Measurements from ENCODE around the gene TTC13. TPM values are rescaled to one million over a fixed set of nuclear protein-coding genes. Genes with fewer than 3 reads are reported as not detected.

The TTC13 gene
- total and polyA plus RNA-seq, 10 of the 15 experiments (the other 5 are each of a cell fraction or from before 2014, with no cell fraction given) = 5.8 to 30.8 (median 18.5) TPM

GRCh38 chr1:230978491-230979388 is at the start of gene TTC13, which contains the start of gene ARV1 (continued):
- TF ChIP-seq CTCF (IDR thresholded peaks at IDR 0.05 in 2 of 3, conservative IDR thresholded peaks at IDR 0.05 in 1 of 3; ENCODE audit: control insufficient read depth in 2 of 3, extremely low read depth in 1 of 3, insufficient read depth in 1 of 3, low read depth in 3 of 3, low read length in 3 of 3) (peak; percentile 56 to 80 (median 64); a peak in 4 of 6 replicates), MTA2 (IDR thresholded peaks at IDR 0.05; ENCODE audit: low read depth) (no peak), ZNF217 (IDR thresholded peaks at IDR 0.05) (no peak), MTA3 (IDR thresholded peaks at IDR 0.05; ENCODE audit: borderline replicate concordance, low read length) (no peak), LARP7 (IDR thresholded peaks at IDR 0.05) (peak; percentile 66; the same call in 1 of the 2 replicates), RELB (IDR thresholded peaks at IDR 0.05; ENCODE audit: low read depth) (peak; percentile 75), TCF12 (IDR thresholded peaks at IDR 0.05; ENCODE audit: low read depth, low read length) (0 out of 2 replicates have a peak, but pooled peaks have one; percentile 51), ZNF592 (IDR thresholded peaks at IDR 0.05) (0 out of 2 replicates have a peak, but pooled peaks have one; percentile 35), FOXK2 (IDR thresholded peaks at IDR 0.05) (no peak), SREBF1 (IDR thresholded peaks at IDR 0.05; ENCODE audit: low read length) (peak; percentile 74), RAD51 (IDR thresholded peaks at IDR 0.05) (no peak), PAX5 (IDR thresholded peaks at IDR 0.05; ENCODE audit: borderline replicate concordance, low read depth, low read length) (peak; percentile 57), IRF5 (IDR thresholded peaks at IDR 0.05; ENCODE audit: borderline replicate concordance) (no peak), NRF1 (conservative IDR thresholded peaks at IDR 0.05; ENCODE audit: low read depth, low read length) (peak; percentile 71), NFYA (IDR thresholded peaks at IDR 0.05; ENCODE audit: borderline replicate concordance, low read depth, low read length) (no peak), CREM (IDR thresholded peaks at IDR 0.05; ENCODE audit: low read depth) (peak; percentile 97), IKZF1 (conservative IDR thresholded peaks at IDR 0.05) (peak; percentile 99), PAX8 (IDR thresholded peaks at IDR 0.05) (no peak), ELK1 (IDR thresholded peaks at IDR 0.05; ENCODE audit: low read depth, low read length) (peak; percentile 97), BMI1 (IDR thresholded peaks at IDR 0.05; ENCODE audit: borderline replicate concordance) (no peak)

Measured in GM12878 (cell line).